GM12878 (cell line): ENCODE data around the gene RABL6. TPM values are rescaled to one million over a fixed set of nuclear protein-coding genes. Genes with fewer than 3 reads are reported as not detected.

Experiments
- ATAC-seq: fragments of 200-7000 bp; cut with Tn5 transposase; 3 replicates; pipeline ENCODE4 v1.9.1; 2020; ENCODE audit warnings: mild to moderate bottlenecking, moderate library complexity
- BruUV-seq: library from RNA; stranded (reverse); fragments of 400-500 nt; replicated peaks from 2 replicates; lab custom pipeline; 2021; lab: Mats Ljungman, UMichigan
- CTCF ChIA-PET: fragments of 300-600 bp; sonication (Branson Sonifier 250); formaldehyde crosslinking; extraction: SDS; loops from one replicate; lab custom pipeline; 2021; ENCODE audit warnings: inconsistent platforms; lab: Yijun Ruan, JAX
- POLR2A ChIA-PET: fragments of 350-600 bp; formaldehyde crosslinking; extraction: SDS; loops from one replicate; lab custom pipeline; 2021; ENCODE audit warnings: inconsistent platforms; lab: Charles Lee
- RAD21 ChIA-PET: fragments of 300-600 bp; sonication (Branson Sonifier 250); formaldehyde crosslinking; loops from one replicate; lab custom pipeline; 2023; ENCODE audit warnings: antibody characterized with exemption; ENCODE audit not compliant: unreplicated experiment; lab: Charles Lee
- SMC1A ChIA-PET: fragments of 300-600 bp; sonication (Branson Sonifier 250); formaldehyde crosslinking; loops from one replicate; lab custom pipeline; 2023; ENCODE audit not compliant: unreplicated experiment, uncharacterized antibody; lab: Charles Lee
- DNase-seq: peaks from one replicate; pipeline ENCODE4 v3.0.0-alpha.2; 2011; ENCODE audit warnings: low read depth, low spot score
- FAIRE-seq: peaks from 3 replicates; lab custom pipeline; 2011; peaks lifted over from hg19 to GRCh38; lab: Jason Lieb, UNC
- H2AFZ ChIP-seq: 2 replicates; pipeline ENCODE4 v1.6.0; 2011; ENCODE audit warnings: low read depth, low read length, control low read depth; ENCODE audit not compliant: control insufficient read depth
- H3K27ac ChIP-seq: 2 replicates; pipeline ENCODE4 v1.5.1; 2011; ENCODE audit warnings: control low read depth; ENCODE audit not compliant: control insufficient read depth, insufficient read depth
- H3K27me3 ChIP-seq, 2 experiments: replicated peaks in 1 of 2; 2 replicates each; pipeline versions ENCODE4 v1.6.0 to v1.6.1; 2011; ENCODE audit warnings: low read length in 1 of 2; ENCODE audit not compliant: control insufficient read depth in 2 of 2, insufficient read depth in 2 of 2
- H3K36me3 ChIP-seq, 2 experiments: 2 replicates each; pipeline ENCODE4 v1.5.1; 2011; ENCODE audit warnings: low read length in 1 of 2; ENCODE audit not compliant: control insufficient read depth in 2 of 2, insufficient read depth in 2 of 2
- H3K4me1 ChIP-seq: 2 replicates; pipeline ENCODE4 v1.6.1; 2011; ENCODE audit warnings: mild to moderate bottlenecking, low read length, moderate library complexity, mixed read lengths; ENCODE audit not compliant: control insufficient read depth, insufficient read depth
- H3K4me2 ChIP-seq: 2 replicates; pipeline ENCODE4 v1.6.0; 2011; ENCODE audit warnings: control low read depth; ENCODE audit not compliant: control insufficient read depth, insufficient read depth
- H3K4me3 ChIP-seq: fragments of 200-600 bp; sonication (generic); 2 replicates; pipeline ENCODE4 v1.5.1; 2016
- H3K79me2 ChIP-seq: 2 replicates; pipeline ENCODE4 v1.6.0; 2011; ENCODE audit warnings: low read length; ENCODE audit not compliant: control insufficient read depth, insufficient read depth
- H3K9ac ChIP-seq: 2 replicates; pipeline ENCODE4 v1.8.0; 2011; ENCODE audit warnings: low read length, control low read depth, mixed read lengths; ENCODE audit not compliant: control insufficient read depth, insufficient read depth
- H3K9me3 ChIP-seq: replicated peaks from 3 replicates; pipeline ENCODE4 v1.5.1; 2011; ENCODE audit warnings: mild to moderate bottlenecking, low read length; ENCODE audit not compliant: control insufficient read depth, insufficient read depth
- H4K20me1 ChIP-seq: 2 replicates; pipeline ENCODE4 v1.6.0; 2011; ENCODE audit not compliant: control insufficient read depth, insufficient read depth
- ATF3 ChIP-seq: IDR thresholded peaks from 2 replicates; pipeline ENCODE4 v1.6.1; 2011; ENCODE audit warnings: low read depth, mild to moderate bottlenecking, low read length, moderate library complexity, borderline replicate concordance; ENCODE audit errors: extremely low read depth
- MXI1 ChIP-seq: fragments of 150-350 bp; IDR thresholded peaks from 2 replicates; pipeline ENCODE4 v1.6.1; 2011; ENCODE audit warnings: low read depth, mild to moderate bottlenecking, inconsistent platforms, low read length, improper control_type of control experiment
- PAX8 ChIP-seq: fragments of 450-650 bp; IDR thresholded peaks from 2 replicates; pipeline ENCODE4 v1.6.1; 2017; ENCODE audit warnings: mild to moderate bottlenecking, moderate library complexity
- SP1 ChIP-seq: IDR thresholded peaks from one replicate; pipeline ENCODE4 v1.6.1; 2011; ENCODE audit warnings: low read depth, low read length
- SUZ12 ChIP-seq: fragments of 200-600 bp; sonication (generic); IDR thresholded peaks from one replicate; pipeline ENCODE4 v1.6.1; 2018; ENCODE audit warnings: antibody characterized with exemption, mild to moderate bottlenecking; ENCODE audit not compliant: unreplicated experiment
- WGBS: methylation state at CpG from one replicate; pipeline ENCODE4 v1.1.6; 2016; ENCODE audit warnings: low lambda C conversion rate; ENCODE audit not compliant: insufficient replicate concordance, insufficient coverage; ENCODE audit errors: missing lambda C conversion rate; 5-methylcytosine and 5-hydroxymethylcytosine counted together
- in situ Hi-C: fragments of 300-500 bp; cut with MboI; formaldehyde crosslinking; loops from 9 replicates; pipeline ENCODE4 v1.14.3; 2018; ENCODE audit warnings: mixed read lengths
- intact Hi-C: fragments of 100-400 bp; cut with micrococcal nuclease; formaldehyde crosslinking; loops from one replicate; pipeline ENCODE4 v1.14.2; 2022; ENCODE audit not compliant: unreplicated experiment
- polyA plus RNA-seq, 11 experiments: library from polyadenylated mRNA; depleted of rRNA in 4 of 11; unstranded in 6 of 11; stranded (reverse) in 5 of 11; fragments of >200 nt; fragmentation: Nextera tagmentation in 4 of 11; fragmentation: Illumina TruSeq in 1 of 11; extraction: Ambion mirVana in 4 of 11; extraction: Trizol in 1 of 11; gene quantifications; 1 replicate in 1 of 11; 2 replicates in 10 of 11; pipeline versions ENCODE4 v1.2.1 to v1.2.3, GENCODE V29; 2011 to 2016; ENCODE audit warnings: inconsistent platforms in 2 of 11, missing spikeins in 2 of 11, low read depth in 1 of 11
- total RNA-seq, 4 experiments: library from RNA; depleted of rRNA in 3 of 4; stranded (reverse); fragments of >200 nt in 3 of 4; fragmentation: Illumina TruSeq in 1 of 4; extraction: Trizol in 1 of 4; gene quantifications; 2 replicates each; pipeline versions ENCODE4 v1.2.1 to v1.2.3, GENCODE V29; 2013 to 2021
- TF ChIP-seq, protein P1 (sequence below): fragments of 450-650 bp; IDR thresholded peaks from 2 replicates; pipeline ENCODE4 v1.6.1; 2017; ENCODE audit warnings: mild to moderate bottlenecking, low read depth, inconsistent platforms; ENCODE audit not compliant: poor library complexity, severe bottlenecking

The RABL6 gene
- total and polyA plus RNA-seq, 10 of the 15 experiments (the other 5 are each of a cell fraction or from before 2014, with no cell fraction given) = 1.4 to 134 (median 42.7) TPM

DNA sequence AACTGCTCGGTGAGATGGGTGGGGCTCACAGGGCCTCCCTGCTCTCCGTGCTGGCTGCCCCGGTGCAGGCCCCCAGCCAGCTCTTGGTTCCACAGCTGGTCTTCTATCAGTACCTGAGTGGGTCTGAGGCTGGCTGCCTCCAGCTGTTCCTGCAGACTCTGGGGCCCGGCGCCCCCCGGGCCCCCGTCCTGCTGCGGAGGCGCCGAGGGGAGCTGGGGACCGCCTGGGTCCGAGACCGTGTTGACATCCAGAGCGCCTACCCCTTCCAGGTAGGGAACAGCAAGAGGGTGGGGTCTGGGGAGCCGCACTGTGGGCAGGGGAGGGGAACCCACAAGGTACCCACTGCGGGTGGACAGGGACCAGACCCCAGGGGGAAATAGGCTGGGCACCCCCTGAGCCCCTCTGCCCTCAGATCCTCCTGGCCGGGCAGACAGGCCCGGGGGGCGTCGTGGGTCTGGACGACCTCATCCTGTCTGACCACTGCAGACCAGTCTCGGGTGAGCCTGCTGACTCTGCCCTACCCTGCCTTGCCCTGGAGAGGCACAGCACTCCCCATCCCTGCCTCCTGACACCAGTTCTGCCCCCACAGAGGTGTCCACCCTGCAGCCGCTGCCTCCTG lies 47.2 kb downstream of the RABL6 start:
- Histone ChIP-seq H4K20me1 (no peaks in the 10 kb centered on the region), H3K4me2 (no peak overlapping the region), H3K79me2 (peaks cover 4% of the 10 kb centered on the region; the same call in 1 of the 2 replicates), H3K4me1 (peaks cover 4% of the 10 kb centered on the region)
- CTCF ChIA-PET = no interaction called here
- POLR2A ChIA-PET = interaction anchor here (0.6 kb wide), 2 partner anchors 30 to 847 kb away, joined by 3 read pairs; no protein-coding TSS in a partner anchor
- in situ Hi-C loops = no loop called here
- SMC1A ChIA-PET = no interaction called here
- no TSS peak for BruUV-seq
- DNase-seq (no peak), FAIRE-seq (no peak)
- TF ChIP-seq MXI1 (no peak), SP1 (no peak), ATF3 (no peak), SUZ12 (no peak), PAX8 (no peak)
- TF ChIP-seq, protein P1, sequence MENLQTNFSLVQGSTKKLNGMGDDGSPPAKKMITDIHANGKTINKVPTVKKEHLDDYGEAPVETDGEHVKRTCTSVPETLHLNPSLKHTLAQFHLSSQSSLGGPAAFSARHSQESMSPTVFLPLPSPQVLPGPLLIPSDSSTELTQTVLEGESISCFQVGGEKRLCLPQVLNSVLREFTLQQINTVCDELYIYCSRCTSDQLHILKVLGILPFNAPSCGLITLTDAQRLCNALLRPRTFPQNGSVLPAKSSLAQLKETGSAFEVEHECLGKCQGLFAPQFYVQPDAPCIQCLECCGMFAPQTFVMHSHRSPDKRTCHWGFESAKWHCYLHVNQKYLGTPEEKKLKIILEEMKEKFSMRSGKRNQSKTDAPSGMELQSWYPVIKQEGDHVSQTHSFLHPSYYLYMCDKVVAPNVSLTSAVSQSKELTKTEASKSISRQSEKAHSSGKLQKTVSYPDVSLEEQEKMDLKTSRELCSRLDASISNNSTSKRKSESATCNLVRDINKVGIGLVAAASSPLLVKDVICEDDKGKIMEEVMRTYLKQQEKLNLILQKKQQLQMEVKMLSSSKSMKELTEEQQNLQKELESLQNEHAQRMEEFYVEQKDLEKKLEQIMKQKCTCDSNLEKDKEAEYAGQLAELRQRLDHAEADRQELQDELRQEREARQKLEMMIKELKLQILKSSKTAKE = no peak
- TF ChIP-seq, all 136 proteins: peak for 0
- RAD21 ChIA-PET = interaction anchor here (0.6 kb wide), 1 partner anchor 66 kb away, joined by 3 read pairs; no protein-coding TSS in a partner anchor
- no peak for ATAC-seq
- H3K4me3 ChIP-seq = no peak overlapping the region
- H3K9me3 ChIP-seq = no peaks in the 10 kb centered on the region
- peaks cover 4 to 11% of the 10 kb centered on the region in 2 experiments; a peak in 3 of 4 replicates for H3K36me3 ChIP-seq
- H3K27me3 ChIP-seq = no peaks in the 10 kb centered on the region
- H3K9ac ChIP-seq = no peak overlapping the region
- no peak overlapping the region for H3K27ac ChIP-seq
- WGBS = 86% methylated on average over 23 of the region's 23 CpGs
- intact Hi-C loops = loop anchor here (5.0 kb wide), 1 partner anchor 87 kb away; the partner anchor contains the start of gene FBXW5
- H2AFZ ChIP-seq = no peak overlapping the region
